CD4-positive, alpha-beta T cell (primary cell): ENCODE results near the gene TADA1. TPM values are rescaled to one million over a fixed set of nuclear protein-coding genes. Genes with fewer than 3 reads are reported as not detected.

Experiments used
- ATAC-seq: fragments of 200-7000 bp; cut with Tn5 transposase; one replicate; pipeline ENCODE4 v1.10.0; 2022; ENCODE audit warnings: mild to moderate bottlenecking; ENCODE audit not compliant: poor library complexity
- CTCF ChIA-PET: fragments of 350-600 bp; sonication (Branson Sonifier 250); formaldehyde crosslinking; loops from one replicate; lab custom pipeline; 2021; ENCODE audit warnings: antibody characterized with exemption, inconsistent platforms; lab: Charles Lee
- POLR2A ChIA-PET: fragments of 350-600 bp; sonication (Branson Sonifier 250); formaldehyde crosslinking; loops from one replicate; lab custom pipeline; 2021; ENCODE audit warnings: antibody characterized with exemption, inconsistent platforms; lab: Charles Lee
- DNase-seq, 14 experiments: peaks; one replicate each; pipeline ENCODE4 v3.0.0-alpha.2; 2013 to 2020; ENCODE audit warnings: mixed read lengths in 2 of 14
- H3K27ac ChIP-seq, 2 donors: one replicate each; pipeline versions ENCODE4 v1.5.1 to v1.7.0; 2013; ENCODE audit warnings: low read length in 2 of 2, low read depth in 1 of 2, mild to moderate bottlenecking in 1 of 2
- H3K27me3 ChIP-seq, 2 experiments: 1 replicate in 1 of 2; 2 replicates in 1 of 2; pipeline versions ENCODE4 v1.6.1 to v1.7.0; 2013; ENCODE audit warnings: low read length in 2 of 2, control low read depth in 1 of 2, mild to moderate bottlenecking in 1 of 2, moderate library complexity in 1 of 2; ENCODE audit not compliant: insufficient read depth in 2 of 2, control insufficient read depth in 1 of 2
- H3K36me3 ChIP-seq: one replicate; pipeline ENCODE4 v1.6.1; 2013; ENCODE audit warnings: low read length, control low read depth; ENCODE audit not compliant: insufficient read depth
- H3K4me1 ChIP-seq: one replicate; pipeline ENCODE4 v1.6.1; 2013; ENCODE audit warnings: low read length, control low read depth; ENCODE audit not compliant: insufficient read depth
- H3K4me3 ChIP-seq: one replicate; pipeline ENCODE4 v1.5.1; 2013; ENCODE audit warnings: mild to moderate bottlenecking, low read length, moderate library complexity
- H3K9me3 ChIP-seq, 2 experiments: 1 replicate in 1 of 2; 2 replicates in 1 of 2; pipeline versions ENCODE4 v1.6.1 to v1.7.0; 2013; ENCODE audit warnings: low read length in 2 of 2, mild to moderate bottlenecking in 2 of 2, control low read depth in 1 of 2, moderate library complexity in 1 of 2; ENCODE audit not compliant: control insufficient read depth in 1 of 2, insufficient read depth in 1 of 2
- H3K27ac Mint-ChIP-seq: one replicate; pipeline ENCODE4 v1.8.0; 2020; ENCODE audit warnings: mixed read lengths
- H3K27me3 Mint-ChIP-seq: one replicate; pipeline ENCODE4 v1.8.0; 2021; ENCODE audit warnings: mixed read lengths
- H3K36me3 Mint-ChIP-seq: one replicate; pipeline ENCODE4 v1.8.0; 2021; ENCODE audit warnings: low read depth, mixed read lengths
- H3K4me1 Mint-ChIP-seq: one replicate; pipeline ENCODE4 v1.8.0; 2021; ENCODE audit warnings: low read depth, mixed read lengths
- H3K4me3 Mint-ChIP-seq: one replicate; pipeline ENCODE4 v1.8.0; 2020; ENCODE audit warnings: mild to moderate bottlenecking, mixed read lengths
- H3K9me3 Mint-ChIP-seq: one replicate; pipeline ENCODE4 v1.8.0; 2020; ENCODE audit warnings: mixed read lengths
- intact Hi-C, 2 experiments: fragments of 100-400 bp; cut with DNase I in 1 of 2; cut with micrococcal nuclease in 1 of 2; formaldehyde crosslinking; loops; one replicate each; pipeline versions ENCODE4 v1.15.1 to v1.9.0; 2023 to 2025; cut with DNase I, micrococcal nuclease
- total RNA-seq, 174 experiments: library from RNA in 2 of 174; stranded (reverse) in 2 of 174; gene quantifications; one replicate each; pipeline ENCODE4 v1.2.3 and lab custom pipeline; 2021 to 2026
- TF ChIP-seq, protein P1 (sequence below): fragments of 200-600 bp; IDR thresholded peaks from one replicate; pipeline ENCODE4 v1.8.0; 2022; ENCODE audit warnings: antibody characterized with exemption, mild to moderate bottlenecking

Gene TADA1
- total RNA-seq, 2 experiments from 2014 or later: 15.8 to 16.4 TPM

- ChIA-PET POLR2A (no interaction called here), CTCF (interaction anchor here (0.9 kb wide), 1 partner anchor 8 kb away, joined by 3 read pairs; no protein-coding TSS in a partner anchor)
- no peak overlapping the region for H3K4me3 Mint-ChIP-seq
- no peak overlapping the region for H3K4me3 ChIP-seq
- H3K27ac Mint-ChIP-seq: no peak overlapping the region
- no peaks in the 10 kb centered on the region for H3K36me3 Mint-ChIP-seq
- TF ChIP-seq, protein P1, sequence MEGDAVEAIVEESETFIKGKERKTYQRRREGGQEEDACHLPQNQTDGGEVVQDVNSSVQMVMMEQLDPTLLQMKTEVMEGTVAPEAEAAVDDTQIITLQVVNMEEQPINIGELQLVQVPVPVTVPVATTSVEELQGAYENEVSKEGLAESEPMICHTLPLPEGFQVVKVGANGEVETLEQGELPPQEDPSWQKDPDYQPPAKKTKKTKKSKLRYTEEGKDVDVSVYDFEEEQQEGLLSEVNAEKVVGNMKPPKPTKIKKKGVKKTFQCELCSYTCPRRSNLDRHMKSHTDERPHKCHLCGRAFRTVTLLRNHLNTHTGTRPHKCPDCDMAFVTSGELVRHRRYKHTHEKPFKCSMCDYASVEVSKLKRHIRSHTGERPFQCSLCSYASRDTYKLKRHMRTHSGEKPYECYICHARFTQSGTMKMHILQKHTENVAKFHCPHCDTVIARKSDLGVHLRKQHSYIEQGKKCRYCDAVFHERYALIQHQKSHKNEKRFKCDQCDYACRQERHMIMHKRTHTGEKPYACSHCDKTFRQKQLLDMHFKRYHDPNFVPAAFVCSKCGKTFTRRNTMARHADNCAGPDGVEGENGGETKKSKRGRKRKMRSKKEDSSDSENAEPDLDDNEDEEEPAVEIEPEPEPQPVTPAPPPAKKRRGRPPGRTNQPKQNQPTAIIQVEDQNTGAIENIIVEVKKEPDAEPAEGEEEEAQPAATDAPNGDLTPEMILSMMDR: no peak
- no peaks in the 10 kb centered on the region for H3K4me1 ChIP-seq
- H3K36me3 ChIP-seq: no peaks in the 10 kb centered on the region
- H3K9me3 ChIP-seq: peaks cover 4 to 6% of the 10 kb centered on the region in 2 experiments
- ATAC-seq (no peak), DNase-seq (peak in 3 of 14 experiments; percentile 25 to 59 (median 41))
- H3K9me3 Mint-ChIP-seq: peaks cover 2% of the 10 kb centered on the region
- no peaks in the 10 kb centered on the region for H3K27me3 Mint-ChIP-seq
- no peaks in the 10 kb centered on the region for H3K4me1 Mint-ChIP-seq
- no peak overlapping the region for H3K27ac ChIP-seq
- intact Hi-C loops: no loop called here
- H3K27me3 ChIP-seq: no peaks in the 10 kb centered on the region
These were observed 26.2 kb upstream of the TADA1 start for GRCh38 chr1:166902279-166902678.

DNA sequence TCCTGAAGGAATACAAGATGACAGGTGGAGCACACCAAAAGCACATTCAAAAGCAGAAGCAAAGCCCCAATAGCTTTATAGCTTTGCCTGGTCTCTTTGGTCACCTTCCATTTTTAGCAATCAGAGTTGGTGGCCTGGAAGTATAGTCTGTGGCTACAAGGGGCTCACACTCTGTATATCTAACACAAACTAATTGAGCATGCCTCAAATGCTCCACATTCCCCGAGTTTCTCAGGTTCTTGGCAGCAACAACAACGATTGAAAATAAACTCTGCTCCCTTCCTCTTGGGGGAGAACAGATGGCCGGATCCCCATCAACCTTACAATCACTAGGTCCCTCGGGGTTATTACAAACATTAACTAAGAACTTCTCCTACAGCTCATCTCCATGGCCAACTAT is 24.9 kb upstream of the TADA1 start:
- Mint-ChIP-seq H3K4me3 (no peak overlapping the region), H3K4me1 (no peaks in the 10 kb centered on the region), H3K27ac (no peak overlapping the region), H3K9me3 (peaks cover 6% of the 10 kb centered on the region), H3K27me3 (peaks cover 4% of the 10 kb centered on the region), H3K36me3 (no peaks in the 10 kb centered on the region)
- CTCF ChIA-PET: interaction anchor here (1.7 kb wide), 1 partner anchor 9 kb away, joined by 6 read pairs; no protein-coding TSS in a partner anchor
- TF ChIP-seq, protein P1: no peak
- H3K36me3 ChIP-seq: no peaks in the 10 kb centered on the region
- H3K4me1 ChIP-seq: no peaks in the 10 kb centered on the region
- POLR2A ChIA-PET: no interaction called here
- no peak overlapping the region for H3K27ac ChIP-seq
- no peak overlapping the region for H3K4me3 ChIP-seq
- ATAC-seq (no peak), DNase-seq (no peak)
- peaks cover 9 to 11% of the 10 kb centered on the region in 2 experiments for H3K9me3 ChIP-seq
- intact Hi-C loops: no loop called here
- peaks cover 0 to 6% of the 10 kb centered on the region in 2 experiments for H3K27me3 ChIP-seq

GRCh38 chr1:166899769-166900168 is 23.7 kb upstream of the TADA1 start:
- ChIA-PET POLR2A (no interaction called here), CTCF (interaction anchor here (1.7 kb wide), 1 partner anchor 11 kb away, joined by 6 read pairs; no protein-coding TSS in a partner anchor)
- TF ChIP-seq, protein P1: no peak
- Histone ChIP-seq H3K4me1 (no peaks in the 10 kb centered on the region), H3K4me3 (no peak overlapping the region), H3K9me3 (peaks cover 9 to 11% of the 10 kb centered on the region in 2 experiments), H3K27ac (no peak overlapping the region), H3K36me3 (no peaks in the 10 kb centered on the region), H3K27me3 (peaks cover 0 to 6% of the 10 kb centered on the region in 2 experiments)
- intact Hi-C loops: no loop called here
- Mint-ChIP-seq H3K27ac (no peak overlapping the region), H3K9me3 (peaks cover 6% of the 10 kb centered on the region), H3K4me1 (no peaks in the 10 kb centered on the region), H3K27me3 (peaks cover 4% of the 10 kb centered on the region), H3K36me3 (no peaks in the 10 kb centered on the region), H3K4me3 (no peak overlapping the region)
- no peak for DNase-seq
- no peak for ATAC-seq
